IMR-90 (cell line): Measurements from ENCODE around the gene ADCY4. TPM values are rescaled to one million over a fixed set of nuclear protein-coding genes. Genes with fewer than 3 reads are reported as not detected.

Source experiments
- ATAC-seq: fragments of 200-7000 bp; cut with Tn5 transposase; 2 replicates; pipeline ENCODE4 v1.9.1; 2020; ENCODE audit warnings: low read depth, mild to moderate bottlenecking, moderate library complexity
- BruUV-seq: library from RNA; stranded (reverse); fragments of 400-500 nt; replicated peaks from 2 replicates; lab custom pipeline; 2021; lab: Mats Ljungman, UMichigan
- CTCF ChIA-PET: fragments of 300-600 bp; formaldehyde crosslinking; extraction: SDS; loops from one replicate; lab custom pipeline; 2021; ENCODE audit warnings: antibody characterized with exemption; lab: Yijun Ruan, JAX
- POLR2A ChIA-PET: fragments of 300-600 bp; sonication (Branson Sonifier 250); formaldehyde crosslinking; loops from one replicate; lab custom pipeline; 2022; ENCODE audit warnings: antibody characterized with exemption; ENCODE audit not compliant: unreplicated experiment; lab: Charles Lee
- DNase-seq: peaks from one replicate; pipeline ENCODE4 v3.0.0; 2013
- H2AFZ ChIP-seq: replicated peaks from 2 replicates; pipeline ENCODE3; 2013; ENCODE audit warnings: low read length, mild to moderate bottlenecking; ENCODE audit not compliant: poor library complexity
- H2AK5ac ChIP-seq: 2 replicates; pipeline ENCODE4 v1.6.1; 2013; ENCODE audit warnings: low read depth, low read length, inconsistent platforms
- H2AK9ac ChIP-seq: replicated peaks from 2 replicates; pipeline ENCODE3; 2013; ENCODE audit warnings: mild to moderate bottlenecking, low read depth, low read length, moderate library complexity; ENCODE audit not compliant: poor library complexity
- H2BK120ac ChIP-seq: 2 replicates; pipeline ENCODE4 v1.6.1; 2013; ENCODE audit warnings: low read depth, low read length, inconsistent platforms
- H2BK15ac ChIP-seq: 3 replicates; pipeline ENCODE4 v1.6.1; 2013; ENCODE audit warnings: low read depth, low read length, inconsistent platforms
- H2BK20ac ChIP-seq: 2 replicates; pipeline ENCODE4 v1.6.1; 2013; ENCODE audit warnings: low read depth, mild to moderate bottlenecking, inconsistent platforms, low read length, moderate library complexity
- H2BK5ac ChIP-seq: 2 replicates; pipeline ENCODE4 v1.6.1; 2013; ENCODE audit warnings: mild to moderate bottlenecking, low read depth, low read length, inconsistent platforms; ENCODE audit not compliant: poor library complexity, severe bottlenecking
- H3K14ac ChIP-seq: replicated peaks from 2 replicates; pipeline ENCODE4 v1.6.1; 2013; ENCODE audit warnings: low read depth, low read length, inconsistent platforms
- H3K18ac ChIP-seq: 2 replicates; pipeline ENCODE4 v1.6.1; 2013; ENCODE audit warnings: low read depth, low read length, control low read depth
- H3K23ac ChIP-seq: 2 replicates; pipeline ENCODE4 v1.6.1; 2013; ENCODE audit warnings: low read depth, low read length, inconsistent platforms
- H3K27ac ChIP-seq: 2 replicates; pipeline ENCODE4 v1.5.1; 2013; ENCODE audit warnings: mild to moderate bottlenecking, control low read depth, low read length; ENCODE audit not compliant: insufficient read depth
- H3K27me3 ChIP-seq: 2 replicates; pipeline ENCODE4 v1.6.1; 2013; ENCODE audit warnings: low read length; ENCODE audit not compliant: control insufficient read depth, insufficient read depth
- H3K36me3 ChIP-seq: 2 replicates; pipeline ENCODE4 v1.6.1; 2013; ENCODE audit warnings: low read length, mixed read lengths; ENCODE audit not compliant: control insufficient read depth, insufficient read depth
- H3K4ac ChIP-seq: 2 replicates; pipeline ENCODE4 v1.6.1; 2013; ENCODE audit warnings: low read depth, low read length, inconsistent platforms
- H3K4me1 ChIP-seq: 2 replicates; pipeline ENCODE4 v1.6.1; 2013; ENCODE audit warnings: low read length, mixed read lengths; ENCODE audit not compliant: control insufficient read depth, insufficient read depth
- H3K4me2 ChIP-seq: 2 replicates; pipeline ENCODE4 v1.6.1; 2013; ENCODE audit warnings: low read depth, mild to moderate bottlenecking, control low read depth, low read length, moderate library complexity
- H3K4me3 ChIP-seq: 2 replicates; pipeline ENCODE4 v1.5.1; 2013; ENCODE audit warnings: low read depth, mild to moderate bottlenecking, control low read depth, low read length, moderate library complexity; ENCODE audit not compliant: insufficient read depth
- H3K56ac ChIP-seq: 2 replicates; pipeline ENCODE4 v1.6.1; 2013; ENCODE audit warnings: low read length, inconsistent platforms; ENCODE audit not compliant: insufficient read depth; ENCODE audit errors: extremely low read depth
- H3K79me1 ChIP-seq, 2 experiments: 2 replicates each; pipeline ENCODE4 v1.6.1; 2013; ENCODE audit warnings: low read length in 2 of 2, inconsistent platforms in 1 of 2, low read depth in 1 of 2
- H3K9ac ChIP-seq: 2 replicates; pipeline ENCODE4 v1.6.1; 2013; ENCODE audit warnings: low read depth, low read length, control low read depth
- H3K9me1 ChIP-seq: 2 replicates; pipeline ENCODE4 v1.6.1; 2013; ENCODE audit warnings: low read length, inconsistent platforms; ENCODE audit not compliant: insufficient read depth
- H3K9me3 ChIP-seq: 2 replicates; pipeline ENCODE4 v1.6.1; 2013; ENCODE audit warnings: low read length; ENCODE audit not compliant: control insufficient read depth, insufficient read depth
- H4K20me1 ChIP-seq: 2 replicates; pipeline ENCODE4 v1.6.1; 2013; ENCODE audit warnings: low read length, inconsistent platforms; ENCODE audit not compliant: insufficient read depth
- H4K5ac ChIP-seq: 2 replicates; pipeline ENCODE4 v1.6.1; 2013; ENCODE audit warnings: mild to moderate bottlenecking, low read depth, low read length, control low read depth
- H4K8ac ChIP-seq, 2 experiments: 2 replicates each; pipeline ENCODE4 v1.6.1; 2013; ENCODE audit warnings: low read depth in 2 of 2, low read length in 2 of 2, control low read depth in 1 of 2, inconsistent platforms in 1 of 2
- H4K91ac ChIP-seq: 2 replicates; pipeline ENCODE4 v1.6.1; 2013; ENCODE audit warnings: low read depth, low read length, inconsistent platforms; ENCODE audit not compliant: insufficient read depth
- BHLHE40 ChIP-seq: fragments of 150-350 bp; IDR thresholded peaks from 2 replicates; pipeline ENCODE4 v1.6.1; 2016; ENCODE audit warnings: mild to moderate bottlenecking, low read depth, low read length
- CEBPB ChIP-seq: IDR thresholded peaks from 2 replicates; pipeline ENCODE4 v1.6.1; 2012; ENCODE audit warnings: low read depth, low read length, improper control_type of control experiment
- CHD1 ChIP-seq: IDR thresholded peaks from 2 replicates; pipeline ENCODE4 v1.6.1; 2012; ENCODE audit warnings: low read depth, low read length, improper control_type of control experiment
- FOS ChIP-seq: fragments of 150-350 bp; IDR thresholded peaks from 2 replicates; pipeline ENCODE4 v1.6.1; 2016; ENCODE audit warnings: low read depth, low read length
- MXI1 ChIP-seq: IDR thresholded peaks from 2 replicates; pipeline ENCODE4 v1.6.1; 2012; ENCODE audit warnings: low read depth, mild to moderate bottlenecking, low read length, moderate library complexity, borderline replicate concordance
- NFE2L2 ChIP-seq: fragments of 150-350 bp; IDR thresholded peaks from 2 replicates; pipeline ENCODE4 v1.6.1; 2016; ENCODE audit warnings: low read depth, mild to moderate bottlenecking, low read length
- RAD21 ChIP-seq: IDR thresholded peaks from 2 replicates; pipeline ENCODE4 v1.6.1; 2012; ENCODE audit warnings: low read length, improper control_type of control experiment
- RCOR1 ChIP-seq: IDR thresholded peaks from 2 replicates; pipeline ENCODE4 v1.6.1; 2012; ENCODE audit warnings: mild to moderate bottlenecking, low read length, improper control_type of control experiment; ENCODE audit not compliant: insufficient replicate concordance
- RFX5 ChIP-seq: IDR thresholded peaks from 2 replicates; pipeline ENCODE4 v1.8.0; 2012; ENCODE audit warnings: low read depth, mild to moderate bottlenecking, low read length, moderate library complexity
- WGBS, 2 experiments: methylation state at CpG; one replicate each; pipeline versions ENCODE4 v1.1.5 to v1.1.7; 2013; ENCODE audit warnings: missing lambda C conversion rate in 2 of 2; ENCODE audit not compliant: insufficient read length in 1 of 2; ENCODE audit errors: extremely low coverage in 2 of 2; 5-methylcytosine and 5-hydroxymethylcytosine counted together
- dilution Hi-C: fragments of 300-500 bp; cut with HindIII; formaldehyde crosslinking; loops from one replicate; pipeline ENCODE4 v1.14.3; 2018; ENCODE audit warnings: low sequenced_read_pairs; ENCODE audit not compliant: unreplicated experiment
- in situ Hi-C: fragments of 300-500 bp; cut with MboI; formaldehyde crosslinking; loops from 3 replicates; pipeline ENCODE4 v1.14.3; 2019; ENCODE audit warnings: low sequenced_read_pairs, inconsistent platforms, mixed read lengths
- intact Hi-C: fragments of 100-400 bp; cut with micrococcal nuclease; formaldehyde crosslinking; loops from 2 replicates; pipeline ENCODE4 v1.10.0; 2022
- polyA plus RNA-seq, 3 experiments: library from polyadenylated mRNA; depleted of rRNA; stranded (reverse); fragments of >200 nt; gene quantifications; 2 replicates each; pipeline ENCODE4 v1.2.3, GENCODE V29; 2012; ENCODE audit warnings: low replicate concordance in 1 of 3
- total RNA-seq: library from RNA; depleted of rRNA; stranded (reverse); fragments of >200 nt; gene quantifications from 2 replicates; pipeline ENCODE4 v1.2.3, GENCODE V29; 2012
- TF ChIP-seq, protein P1 (sequence below): fragments of 150-350 bp; IDR thresholded peaks from 2 replicates; pipeline ENCODE4 v1.6.1; 2016; ENCODE audit warnings: low read depth, mild to moderate bottlenecking, low read length, moderate library complexity, borderline replicate concordance
- TF ChIP-seq, protein P2 (sequence below): conservative IDR thresholded peaks from 2 replicates; pipeline ENCODE4 v1.5.1; 2012; ENCODE audit warnings: mild to moderate bottlenecking, low read depth, low read length, improper control_type of control experiment
- TF ChIP-seq, protein P3 (sequence below): fragments of 150-350 bp; IDR thresholded peaks from 2 replicates; pipeline ENCODE4 v1.6.1; 2017; ENCODE audit warnings: mild to moderate bottlenecking, antibody characterized with exemption, low read length, low read depth

The ADCY4 gene
- total and polyA plus RNA-seq, 2 of the 4 experiments (the other 2 are of a cell fraction) = not detected

DNA sequence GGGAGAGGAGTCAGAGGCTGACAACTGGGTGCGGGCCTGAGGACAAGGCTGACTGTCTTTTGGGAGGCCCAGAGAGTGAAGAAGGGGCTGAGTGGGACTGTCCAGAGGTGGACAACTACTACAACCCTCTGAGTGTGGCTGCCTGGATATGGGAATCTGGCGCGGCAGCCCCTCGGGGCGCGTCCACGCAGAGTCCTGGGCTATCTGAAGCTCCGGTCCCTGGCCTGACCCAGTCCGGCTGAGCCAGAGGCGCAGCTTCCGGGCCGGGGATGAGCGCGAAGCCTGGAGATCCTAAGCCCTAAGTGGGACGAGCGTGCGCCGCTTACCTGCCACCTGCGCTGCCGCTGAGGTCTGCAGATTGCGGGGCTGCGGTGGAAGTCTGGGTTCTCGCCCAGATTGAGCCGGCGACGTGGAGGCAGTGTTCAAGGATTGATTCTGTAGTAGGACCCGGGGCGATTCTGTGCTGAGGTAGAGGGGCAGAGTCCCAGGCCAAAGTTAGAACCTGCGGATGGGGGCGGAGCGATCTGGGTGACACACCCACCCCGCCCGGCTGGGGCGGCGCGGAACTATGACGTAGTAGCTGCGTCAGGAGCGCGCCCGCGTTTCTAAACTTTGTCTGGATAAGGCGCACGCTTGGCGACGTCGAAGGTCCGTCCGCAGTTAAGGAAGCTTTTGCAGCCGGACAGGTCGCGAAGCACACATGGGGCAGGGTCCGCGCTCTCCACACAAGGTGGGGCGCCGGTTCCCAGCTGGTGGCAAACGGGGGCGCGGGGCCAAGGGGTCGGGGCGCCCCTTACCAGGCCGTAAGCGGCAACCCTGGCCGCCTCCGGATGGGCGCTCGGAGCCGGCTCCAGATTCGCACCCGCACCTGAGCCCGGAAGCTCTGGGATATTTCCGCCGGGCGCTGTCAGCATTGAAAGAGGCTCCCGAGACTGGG, 35.3 kb downstream of the ADCY4 start, which contains the start of the genes DHRS1 and NOP9:
TSS of gene DHRS1 (minus strand) at position 526 of the 937 bp plus-strand sequence. CDS start 674 bp downstream, outside the sequence.
TSS of gene NOP9 (plus strand) at position 596 of the 937 bp plus-strand sequence. CDS start at position 701, 105 bp downstream.
- Histone ChIP-seq H3K9ac (peak within 1 kb of the TSS; percentile 86), H3K4ac (peak within 1 kb of the TSS; percentile 89), H2BK20ac (no peak within 1 kb of the TSS), H3K27ac (peak within 1 kb of the TSS; percentile 41), H3K9me3 (no peaks in the 10 kb centered on the region), H4K8ac (peak within 1 kb of the TSS; percentile 73 to 94), H3K23ac (peak within 1 kb of the TSS; percentile 89), H3K4me1 (peaks cover 9% of the 10 kb centered on the region), H4K20me1 (no peaks in the 10 kb centered on the region), H3K56ac (peak within 1 kb of the TSS; percentile 63), H2AK5ac (peak within 1 kb of the TSS; percentile 52; the same call in 1 of the 2 replicates), H2BK5ac (peak within 1 kb of the TSS; percentile 14), H3K4me3 (peak within 1 kb of the TSS; percentile 63), H3K18ac (no peak within 1 kb of the TSS), H3K4me2 (peak within 1 kb of the TSS; percentile 94), H2BK120ac (no peak within 1 kb of the TSS), H3K14ac (peak within 1 kb of the TSS; percentile 77), H2AK9ac (peak within 1 kb of the TSS; percentile 97), H3K36me3 (peaks cover 30% of the 10 kb centered on the region), H2AFZ (peak within 1 kb of the TSS; percentile 98), H3K27me3 (no peaks in the 10 kb centered on the region), H3K79me1 (peaks cover 24 to 56% of the 10 kb centered on the region in 2 experiments), H2BK15ac (no peak within 1 kb of the TSS), H3K9me1 (no peaks in the 10 kb centered on the region), H4K91ac (peak within 1 kb of the TSS; percentile 72; the same call in 1 of the 2 replicates), H4K5ac (peak within 1 kb of the TSS; percentile 13)
- ATAC-seq = peak; percentile 83
- POLR2A ChIA-PET = interaction anchor here (0.6 kb wide), 1 partner anchor 23 kb away, joined by 18 read pairs; no protein-coding TSS in a partner anchor
- no TSS peak for BruUV-seq
- 1% methylated on average over 47 of the region's 75 CpGs; no CpG with 5 or more reads in 1 of the 2 experiments for WGBS, 2 experiments
- peak; percentile 85 for DNase-seq
- intact Hi-C loops = loop anchor here (1.0 to 10.0 kb wide), 3 partner anchors 57 to 315 kb away; partner anchors contain the start of genes CHMP4A, DHRS4L2 and TINF2
- in situ Hi-C loops = loop anchor here (5.0 kb wide), 1 partner anchor 57 kb away; the partner anchor contains the start of gene TINF2
- CTCF ChIA-PET = interaction anchor here (0.9 to 3.0 kb wide), 3 partner anchors 9 to 56 kb away, joined by 6 to 20 read pairs (median 7); partner anchors contain the start of genes CIDEB and LTB4R2
- dilution Hi-C loops = no loop called here
- TF ChIP-seq NFE2L2 = no peak
- TF ChIP-seq MXI1 = peak; percentile 98
- TF ChIP-seq, protein P1, sequence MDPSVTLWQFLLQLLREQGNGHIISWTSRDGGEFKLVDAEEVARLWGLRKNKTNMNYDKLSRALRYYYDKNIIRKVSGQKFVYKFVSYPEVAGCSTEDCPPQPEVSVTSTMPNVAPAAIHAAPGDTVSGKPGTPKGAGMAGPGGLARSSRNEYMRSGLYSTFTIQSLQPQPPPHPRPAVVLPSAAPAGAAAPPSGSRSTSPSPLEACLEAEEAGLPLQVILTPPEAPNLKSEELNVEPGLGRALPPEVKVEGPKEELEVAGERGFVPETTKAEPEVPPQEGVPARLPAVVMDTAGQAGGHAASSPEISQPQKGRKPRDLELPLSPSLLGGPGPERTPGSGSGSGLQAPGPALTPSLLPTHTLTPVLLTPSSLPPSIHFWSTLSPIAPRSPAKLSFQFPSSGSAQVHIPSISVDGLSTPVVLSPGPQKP = no peak
- TF ChIP-seq CHD1 = no peak
- TF ChIP-seq RCOR1 = no peak
- no peak for TF ChIP-seq RFX5
- TF ChIP-seq, protein P2, sequence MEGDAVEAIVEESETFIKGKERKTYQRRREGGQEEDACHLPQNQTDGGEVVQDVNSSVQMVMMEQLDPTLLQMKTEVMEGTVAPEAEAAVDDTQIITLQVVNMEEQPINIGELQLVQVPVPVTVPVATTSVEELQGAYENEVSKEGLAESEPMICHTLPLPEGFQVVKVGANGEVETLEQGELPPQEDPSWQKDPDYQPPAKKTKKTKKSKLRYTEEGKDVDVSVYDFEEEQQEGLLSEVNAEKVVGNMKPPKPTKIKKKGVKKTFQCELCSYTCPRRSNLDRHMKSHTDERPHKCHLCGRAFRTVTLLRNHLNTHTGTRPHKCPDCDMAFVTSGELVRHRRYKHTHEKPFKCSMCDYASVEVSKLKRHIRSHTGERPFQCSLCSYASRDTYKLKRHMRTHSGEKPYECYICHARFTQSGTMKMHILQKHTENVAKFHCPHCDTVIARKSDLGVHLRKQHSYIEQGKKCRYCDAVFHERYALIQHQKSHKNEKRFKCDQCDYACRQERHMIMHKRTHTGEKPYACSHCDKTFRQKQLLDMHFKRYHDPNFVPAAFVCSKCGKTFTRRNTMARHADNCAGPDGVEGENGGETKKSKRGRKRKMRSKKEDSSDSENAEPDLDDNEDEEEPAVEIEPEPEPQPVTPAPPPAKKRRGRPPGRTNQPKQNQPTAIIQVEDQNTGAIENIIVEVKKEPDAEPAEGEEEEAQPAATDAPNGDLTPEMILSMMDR = no peak
- 0 out of 2 replicates have a peak, but pooled peaks have one; percentile 21 for TF ChIP-seq BHLHE40
- TF ChIP-seq, protein P3, sequence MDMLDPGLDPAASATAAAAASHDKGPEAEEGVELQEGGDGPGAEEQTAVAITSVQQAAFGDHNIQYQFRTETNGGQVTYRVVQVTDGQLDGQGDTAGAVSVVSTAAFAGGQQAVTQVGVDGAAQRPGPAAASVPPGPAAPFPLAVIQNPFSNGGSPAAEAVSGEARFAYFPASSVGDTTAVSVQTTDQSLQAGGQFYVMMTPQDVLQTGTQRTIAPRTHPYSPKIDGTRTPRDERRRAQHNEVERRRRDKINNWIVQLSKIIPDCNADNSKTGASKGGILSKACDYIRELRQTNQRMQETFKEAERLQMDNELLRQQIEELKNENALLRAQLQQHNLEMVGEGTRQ = no peak
- TF ChIP-seq RAD21 = no peak
- no peak for TF ChIP-seq CEBPB
- TF ChIP-seq FOS = peak; percentile 34; the same call in 1 of the 2 replicates
